ENCODE data around the gene PNPT1. TPM values are rescaled to one million over a fixed set of nuclear protein-coding genes. Genes with fewer than 3 reads are reported as not detected.
A peak's percentile ranks its signal among the peaks of the same experiment; 100 is the strongest.

PNPT1 gene
- total and polyA plus RNA-seq, 2 of the 13 experiments (the other 11 are each of a cell fraction or from before 2014, with no cell fraction given), result 23.4 to 61.0 TPM

- TF ChIP-seq MEIS2 (CRISPR knock-in tag; IDR thresholded peaks at IDR 0.05) (0 out of 2 replicates have a peak, but pooled peaks have one; percentile 41), E2F1 (CRISPR knock-in tag; IDR thresholded peaks at IDR 0.05) (no peak), ZNF20 (CRISPR knock-in tag; IDR thresholded peaks at IDR 0.05) (no peak), ZBTB46 (CRISPR knock-in tag; IDR thresholded peaks at IDR 0.05; ENCODE audit: borderline replicate concordance) (no peak), CREB3 (CRISPR knock-in tag; IDR thresholded peaks at IDR 0.05) (no peak), MAF1 (CRISPR knock-in tag; IDR thresholded peaks at IDR 0.05; ENCODE audit: borderline replicate concordance) (no peak), ZNF234 (CRISPR knock-in tag; conservative IDR thresholded peaks at IDR 0.05) (no peak), PAWR (CRISPR knock-in tag; IDR thresholded peaks at IDR 0.05; ENCODE audit: borderline replicate concordance) (no peak), MTERF4 (CRISPR knock-in tag; IDR thresholded peaks at IDR 0.05) (no peak), TERF1 (CRISPR knock-in tag; IDR thresholded peaks at IDR 0.05) (no peak), HOXA3 (CRISPR knock-in tag; IDR thresholded peaks at IDR 0.05) (peak; percentile 64), TP53 (CRISPR knock-in tag; conservative IDR thresholded peaks at IDR 0.05) (no peak), ZNF232 (CRISPR knock-in tag; IDR thresholded peaks at IDR 0.05; ENCODE audit: borderline replicate concordance) (peak; percentile 71; the same call in 1 of the 2 replicates), RARG (CRISPR knock-in tag; IDR thresholded peaks at IDR 0.05; ENCODE audit: low read depth) (no peak), NFIC (IDR thresholded peaks at IDR 0.05; ENCODE audit: low read length) (no peak), POLR2A (IDR thresholded peaks at IDR 0.05; ENCODE audit: insufficient read depth in 1 of 2, low read depth in 2 of 2, low read length in 2 of 2) (peak in 1 of 2 experiments; percentile 66; a peak in 3 of 4 replicates), ARID4A (CRISPR knock-in tag; IDR thresholded peaks at IDR 0.05; ENCODE audit: borderline replicate concordance) (peak; percentile 82), ZNF230 (CRISPR knock-in tag; IDR thresholded peaks at IDR 0.05) (no peak), ZSCAN12 (CRISPR knock-in tag; IDR thresholded peaks at IDR 0.05) (0 out of 2 replicates have a peak, but pooled peaks have one; percentile 27)
These were observed 75.2 kb downstream of the PNPT1 start (continued) for GRCh38 chr2:55618275-55619055.
